K562 (cell line): ENCODE measurements around the gene CIAPIN1. TPM values are rescaled to one million over a fixed set of nuclear protein-coding genes. Genes with fewer than 3 reads are reported as not detected.

Experiments
- ATAC-seq: fragments of 200-7000 bp; cut with Tn5 transposase; 3 replicates; pipeline ENCODE4 v1.9.1; 2020; ENCODE audit warnings: moderate library complexity
- BruUV-seq: library from RNA; stranded (reverse); fragments of 400-500 nt; replicated peaks from 2 replicates; lab custom pipeline; 2021; lab: Mats Ljungman, UMichigan
- CTCF ChIA-PET: fragments of 300-600 bp; formaldehyde crosslinking; extraction: SDS; loops from one replicate; lab custom pipeline; 2021; ENCODE audit warnings: low intra/inter-chr PET ratio; lab: Yijun Ruan, JAX
- POLR2A ChIA-PET: fragments of 300-600, 350-650 bp; sonication (Branson Sonifier 250); formaldehyde crosslinking; extraction: SDS; loops from one replicate; lab custom pipeline; 2021; ENCODE audit warnings: antibody characterized with exemption, inconsistent platforms; lab: Yijun Ruan, JAX
- DNase-seq, 4 experiments: peaks; one replicate each; pipeline versions ENCODE4 v3.0.0 to v3.0.0-alpha.2; 2011 to 2018; ENCODE audit warnings: low spot score in 3 of 4, mixed read lengths in 3 of 4; ENCODE audit errors: extremely low read depth in 1 of 4
- FAIRE-seq: peaks from 2 replicates; lab custom pipeline; 2011; peaks lifted over from hg19 to GRCh38; lab: Jason Lieb, UNC
- H2AFZ ChIP-seq: 2 replicates; pipeline ENCODE4 v1.6.0; 2011; ENCODE audit warnings: low read depth, low read length, control low read depth, inconsistent platforms
- H3K27ac ChIP-seq: fragments of 200-600 bp; 3 replicates; pipeline ENCODE4 v1.8.0; 2011; ENCODE audit warnings: low read depth, mild to moderate bottlenecking, control low read depth, inconsistent platforms, low read length, moderate library complexity, mixed read lengths; ENCODE audit errors: extremely low read depth
- H3K27me3 ChIP-seq, 2 experiments: fragments of 300-600 bp in 1 of 2; 2 replicates in 1 of 2; 3 replicates in 1 of 2; pipeline versions ENCODE4 v1.6.0 to v1.8.0; 2011; ENCODE audit warnings: inconsistent platforms in 2 of 2, low read length in 2 of 2, mild to moderate bottlenecking in 1 of 2, mixed read lengths in 1 of 2, moderate library complexity in 1 of 2; ENCODE audit not compliant: control insufficient read depth in 2 of 2, insufficient read depth in 2 of 2
- H3K36me3 ChIP-seq: fragments of 300-600 bp; 3 replicates; pipeline ENCODE4 v1.8.0; 2011; ENCODE audit warnings: mild to moderate bottlenecking, low read length, inconsistent platforms; ENCODE audit not compliant: control insufficient read depth, insufficient read depth
- H3K4me1 ChIP-seq, 2 experiments: fragments of 200-600 bp in 1 of 2; replicated peaks in 1 of 2; 2 replicates in 1 of 2; 3 replicates in 1 of 2; pipeline versions ENCODE4 v1.5.1 to v1.8.0; 2011; ENCODE audit warnings: inconsistent platforms in 2 of 2, low read length in 2 of 2, mild to moderate bottlenecking in 1 of 2, mixed read lengths in 1 of 2, moderate library complexity in 1 of 2; ENCODE audit not compliant: control insufficient read depth in 2 of 2, insufficient read depth in 2 of 2
- H3K4me2 ChIP-seq: 2 replicates; pipeline ENCODE4 v1.6.1; 2011; ENCODE audit warnings: low read length, control low read depth, inconsistent platforms, mixed read lengths; ENCODE audit not compliant: insufficient read depth
- H3K4me3 ChIP-seq: fragments of 200-600 bp; sonication (generic), shearing (Covaris generic); 2 replicates; pipeline ENCODE4 v1.5.1; 2016; ENCODE audit warnings: control low read depth, inconsistent platforms
- H3K79me2 ChIP-seq: fragments of 200-600 bp; 3 replicates; pipeline ENCODE4 v1.8.0; 2011; ENCODE audit warnings: low read length, inconsistent platforms; ENCODE audit not compliant: control insufficient read depth, insufficient read depth
- H3K9ac ChIP-seq, 2 experiments: 2 replicates each; pipeline versions ENCODE4 v1.6.0 to v1.6.1; 2011; ENCODE audit warnings: low read depth in 2 of 2, low read length in 2 of 2, control low read depth in 1 of 2, inconsistent platforms in 1 of 2, mild to moderate bottlenecking in 1 of 2, mixed read lengths in 1 of 2; ENCODE audit not compliant: insufficient read depth in 1 of 2
- H3K9me1 ChIP-seq: one replicate; pipeline ENCODE4 v1.6.0; 2011; ENCODE audit warnings: inconsistent platforms, mild to moderate bottlenecking, low read length, moderate library complexity; ENCODE audit not compliant: control insufficient read depth, insufficient read depth
- H3K9me3 ChIP-seq: replicated peaks from 2 replicates; pipeline ENCODE4 v1.5.1; 2011; ENCODE audit warnings: low read depth, low read length, inconsistent platforms; ENCODE audit not compliant: control insufficient read depth, insufficient read depth
- H4K20me1 ChIP-seq: replicated peaks from 2 replicates; pipeline ENCODE4 v1.6.1; 2011; ENCODE audit warnings: low read length, inconsistent platforms, mixed read lengths; ENCODE audit not compliant: control insufficient read depth, insufficient read depth
- CREM ChIP-seq: IDR thresholded peaks from 2 replicates; pipeline ENCODE4 v1.6.1; 2014; ENCODE audit warnings: antibody characterized with exemption, low read depth
- EGR1 ChIP-seq: fragments of 450-650 bp; conservative IDR thresholded peaks from 2 replicates; pipeline ENCODE4 v1.6.1; 2017; ENCODE audit warnings: mild to moderate bottlenecking
- HDAC1 ChIP-seq, 2 experiments: fragments of 450-650 bp; IDR thresholded peaks; 2 replicates each; pipeline ENCODE4 v1.6.1; 2016 to 2017; ENCODE audit warnings: inconsistent platforms in 1 of 2, mild to moderate bottlenecking in 1 of 2, moderate library complexity in 1 of 2
- NR4A1 ChIP-seq, 2 experiments: fragments of 250-450 bp in 1 of 2; fragments of 450-650 bp in 1 of 2; sonication (Bioruptor Pico) in 1 of 2; IDR thresholded peaks; 2 replicates each; pipeline versions ENCODE4 v1.4.0 to v1.6.1; 2016 to 2020; ENCODE audit warnings: mild to moderate bottlenecking in 2 of 2, missing compliant biosample characterization in 1 of 2, missing genetic modification characterization in 1 of 2, moderate library complexity in 1 of 2
- POLR3A ChIP-seq: IDR thresholded peaks from 2 replicates; pipeline ENCODE4 v1.6.1; 2011; ENCODE audit warnings: borderline replicate concordance, mild to moderate bottlenecking, moderate library complexity; ENCODE audit not compliant: insufficient read length, insufficient read depth; ENCODE audit errors: extremely low read depth
- PRMT5 ChIP-seq: sonication (generic); formaldehyde crosslinking; IDR thresholded peaks from 2 replicates; pipeline ENCODE4 v1.5.0; 2020; ENCODE audit warnings: missing genetic modification reagents
- ZKSCAN3 ChIP-seq: fragments of 250-450 bp; sonication (Bioruptor Pico); IDR thresholded peaks from 2 replicates; pipeline ENCODE4 v1.4.0; 2020
- ZNF12 ChIP-seq: sonication (generic); formaldehyde crosslinking; IDR thresholded peaks from 2 replicates; pipeline ENCODE4 v1.4.0; 2020; ENCODE audit warnings: mild to moderate bottlenecking, missing genetic modification reagents
- ZNF695 ChIP-seq: fragments of 450-650 bp; formaldehyde crosslinking; IDR thresholded peaks from 2 replicates; pipeline ENCODE4 v1.4.0; 2020; ENCODE audit warnings: mild to moderate bottlenecking, moderate library complexity
- WGBS: fragments of 100-300 bp; shearing (Covaris generic); methylation state at CpG from one replicate; pipeline ENCODE4 v1.1.6; 2016; ENCODE audit warnings: low coverage, mixed read lengths; ENCODE audit not compliant: insufficient coverage; ENCODE audit errors: missing lambda C conversion rate; 5-methylcytosine and 5-hydroxymethylcytosine counted together
- in situ Hi-C: fragments of 300-500 bp; cut with MboI; formaldehyde crosslinking; loops from 4 replicates; pipeline ENCODE4 v1.15.0; 2018; ENCODE audit warnings: inconsistent platforms, mixed read lengths
- intact Hi-C: fragments of 100-400 bp; cut with micrococcal nuclease; formaldehyde crosslinking; loops from 2 replicates; pipeline ENCODE4 v1.14.2; 2022
- polyA plus RNA-seq, 8 experiments: library from polyadenylated mRNA; depleted of rRNA in 4 of 8; stranded (reverse) in 5 of 8; unstranded in 3 of 8; fragments of >200 nt; fragmentation: Nextera tagmentation in 2 of 8; fragmentation: Illumina TruSeq in 1 of 8; extraction: Ambion mirVana in 2 of 8; extraction: Trizol in 1 of 8; gene quantifications; 2 replicates each; pipeline versions ENCODE4 v1.2.1 to v1.2.3, GENCODE V29; 2011 to 2014; ENCODE audit warnings: inconsistent platforms in 1 of 8, missing spikeins in 1 of 8
- total RNA-seq, 7 experiments: library from RNA; depleted of rRNA in 6 of 7; stranded (reverse); fragments of >200 nt in 6 of 7; fragmentation: Illumina TruSeq in 2 of 7; extraction: Trizol in 2 of 7; gene quantifications; 2 replicates each; pipeline versions ENCODE4 v1.2.1 to v1.2.3, GENCODE V29; 2011 to 2021; ENCODE audit warnings: low replicate concordance in 1 of 7

Gene CIAPIN1
- total and polyA plus RNA-seq, 9 of the 15 experiments (the other 6 are each of a cell fraction or from before 2014, with no cell fraction given), result 71.8 to 263 (median 95.7) TPM

GRCh38 chr16:57391708-57392107, 55.5 kb downstream of the CIAPIN1 start:
- H3K4me3 ChIP-seq, result no peak overlapping the region
- H3K27me3 ChIP-seq, result peaks cover 2 to 32% of the 10 kb centered on the region in 2 experiments; a peak in 4 of 5 replicates
- H3K9me3 ChIP-seq, result no peaks in the 10 kb centered on the region; the same call in 1 of the 2 replicates
- 0% methylated on average over 5 of the region's 5 CpGs for WGBS
- no peak overlapping the region for H3K4me2 ChIP-seq
- no peak overlapping the region for H2AFZ ChIP-seq
- H3K9ac ChIP-seq, result no peak overlapping the region
- no peak for DNase-seq
- ATAC-seq, result no peak
- 0 out of 2 replicates have a peak, but pooled peaks have one; percentile 15 for TF ChIP-seq EGR1
- TF ChIP-seq ZNF695, result no peak
- POLR2A ChIA-PET, result interaction anchor here (0.6 kb wide), 1 partner anchor 903 kb away, joined by 3 read pairs; the partner anchor contains the start of gene PRSS54
- no TSS peak for BruUV-seq
- intact Hi-C loops (no loop called here), in situ Hi-C loops (no loop called here)
- H3K4me1 ChIP-seq, result no peaks in the 10 kb centered on the region; a peak in 1 of 5 replicates
- H3K36me3 ChIP-seq, result no peaks in the 10 kb centered on the region
- no peaks in the 10 kb centered on the region for H3K79me2 ChIP-seq
- H3K9me1 ChIP-seq, result no peaks in the 10 kb centered on the region
- H3K27ac ChIP-seq, result no peak overlapping the region
- CTCF ChIA-PET, result no interaction called here
- no peaks in the 10 kb centered on the region for H4K20me1 ChIP-seq
- no peak for FAIRE-seq

DNA sequence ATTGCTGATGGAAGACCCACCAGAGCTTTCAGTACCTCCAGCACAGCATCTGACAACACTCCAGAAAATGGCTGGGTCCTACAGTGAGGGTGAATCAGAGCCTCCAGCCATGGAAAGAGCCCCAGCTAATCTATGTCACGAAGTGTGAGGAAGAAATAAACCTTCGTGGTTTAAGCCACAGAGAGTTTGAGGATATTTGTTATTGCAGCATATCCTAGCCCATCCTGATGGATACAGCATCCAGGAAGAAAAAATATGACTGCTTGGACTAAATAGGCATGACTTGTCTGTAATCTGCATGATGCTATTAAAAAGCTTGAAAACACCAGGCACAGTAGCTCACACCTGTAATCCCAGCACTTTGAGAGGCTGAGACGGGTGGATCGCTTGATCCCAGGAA, 55.9 kb downstream of the CIAPIN1 start:
- Histone ChIP-seq H2AFZ (no peak overlapping the region), H3K4me3 (no peak overlapping the region), H3K27me3 (peaks cover 5 to 37% of the 10 kb centered on the region in 2 experiments; a peak in 4 of 5 replicates), H3K79me2 (no peaks in the 10 kb centered on the region), H3K36me3 (no peaks in the 10 kb centered on the region), H3K9me3 (no peaks in the 10 kb centered on the region; the same call in 1 of the 2 replicates), H3K4me2 (no peak overlapping the region), H3K9me1 (no peaks in the 10 kb centered on the region), H3K27ac (no peak overlapping the region), H4K20me1 (no peaks in the 10 kb centered on the region), H3K4me1 (no peaks in the 10 kb centered on the region; a peak in 1 of 5 replicates), H3K9ac (no peak overlapping the region)
- FAIRE-seq (no peak), ATAC-seq (no peak), DNase-seq (no peak)
- POLR2A ChIA-PET, result no interaction called here
- CTCF ChIA-PET, result no interaction called here
- intact Hi-C loops (no loop called here), in situ Hi-C loops (no loop called here)
- no TSS peak for BruUV-seq
- TF ChIP-seq HDAC1 (IDR thresholded peaks at IDR 0.05) (no peak), PRMT5 (CRISPR knock-in tag) (no peak), POLR3A (no peak), ZKSCAN3 (CRISPR knock-in tag) (no peak), CREM (no peak), ZNF12 (peak; percentile 86; the same call in 1 of the 2 replicates), NR4A1 (CRISPR knock-in tag; IDR thresholded peaks at IDR 0.05) (no peak), NR4A1 (tag; IDR thresholded peaks at IDR 0.05) (no peak)
- 2% methylated on average over 4 of the region's 4 CpGs for WGBS
